GM12801 (cell line): ENCODE results near the gene POLL.

Source experiments
- TF ChIP-seq, protein P1 (sequence below): IDR thresholded peaks from one replicate; pipeline ENCODE4 v1.5.1; 2011; ENCODE audit warnings: control low read depth; ENCODE audit not compliant: insufficient read length; ENCODE audit errors: extremely low read depth

Gene POLL

DNA sequence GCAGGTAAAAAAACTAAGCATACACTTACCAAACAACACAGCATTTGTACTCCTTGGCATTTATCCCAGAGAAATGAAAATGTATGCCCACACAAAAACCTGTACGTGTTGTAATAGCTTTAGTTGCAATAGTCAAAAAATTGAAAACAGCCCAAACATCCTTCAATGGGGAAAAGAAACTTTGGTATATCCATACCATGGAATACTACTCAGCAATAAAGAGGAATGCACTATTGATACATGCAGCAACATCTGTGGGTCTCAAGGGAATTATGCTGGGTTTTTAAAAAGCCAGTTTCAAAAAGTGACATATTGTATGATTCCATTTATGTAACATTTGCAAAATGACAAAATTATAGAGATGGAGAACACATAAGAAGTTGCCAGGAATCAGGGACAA, 35.5 kb upstream of the POLL start:
- TF ChIP-seq, protein P1, sequence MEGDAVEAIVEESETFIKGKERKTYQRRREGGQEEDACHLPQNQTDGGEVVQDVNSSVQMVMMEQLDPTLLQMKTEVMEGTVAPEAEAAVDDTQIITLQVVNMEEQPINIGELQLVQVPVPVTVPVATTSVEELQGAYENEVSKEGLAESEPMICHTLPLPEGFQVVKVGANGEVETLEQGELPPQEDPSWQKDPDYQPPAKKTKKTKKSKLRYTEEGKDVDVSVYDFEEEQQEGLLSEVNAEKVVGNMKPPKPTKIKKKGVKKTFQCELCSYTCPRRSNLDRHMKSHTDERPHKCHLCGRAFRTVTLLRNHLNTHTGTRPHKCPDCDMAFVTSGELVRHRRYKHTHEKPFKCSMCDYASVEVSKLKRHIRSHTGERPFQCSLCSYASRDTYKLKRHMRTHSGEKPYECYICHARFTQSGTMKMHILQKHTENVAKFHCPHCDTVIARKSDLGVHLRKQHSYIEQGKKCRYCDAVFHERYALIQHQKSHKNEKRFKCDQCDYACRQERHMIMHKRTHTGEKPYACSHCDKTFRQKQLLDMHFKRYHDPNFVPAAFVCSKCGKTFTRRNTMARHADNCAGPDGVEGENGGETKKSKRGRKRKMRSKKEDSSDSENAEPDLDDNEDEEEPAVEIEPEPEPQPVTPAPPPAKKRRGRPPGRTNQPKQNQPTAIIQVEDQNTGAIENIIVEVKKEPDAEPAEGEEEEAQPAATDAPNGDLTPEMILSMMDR = no peak

DNA sequence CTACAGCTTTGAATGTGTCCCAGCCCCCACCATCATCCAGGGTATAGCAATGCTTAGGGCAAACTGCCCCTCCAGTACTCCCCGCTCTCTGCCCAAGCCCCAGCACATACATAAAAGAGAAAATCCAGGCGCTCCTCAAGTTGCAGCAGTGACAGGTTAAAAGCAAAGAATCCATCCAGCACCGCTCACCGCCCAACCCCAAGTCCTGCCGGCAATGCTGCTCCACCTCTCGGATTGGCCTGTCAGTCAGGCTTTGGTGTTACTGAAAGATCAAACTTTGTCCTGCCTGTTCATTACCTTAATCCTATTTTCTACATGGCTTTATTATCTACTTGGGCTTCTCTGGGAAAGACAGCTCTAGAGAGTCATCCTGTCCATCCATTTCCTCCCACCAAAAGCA, 31.9 kb upstream of the POLL start:
- TF ChIP-seq, protein P1 = no peak

DNA sequence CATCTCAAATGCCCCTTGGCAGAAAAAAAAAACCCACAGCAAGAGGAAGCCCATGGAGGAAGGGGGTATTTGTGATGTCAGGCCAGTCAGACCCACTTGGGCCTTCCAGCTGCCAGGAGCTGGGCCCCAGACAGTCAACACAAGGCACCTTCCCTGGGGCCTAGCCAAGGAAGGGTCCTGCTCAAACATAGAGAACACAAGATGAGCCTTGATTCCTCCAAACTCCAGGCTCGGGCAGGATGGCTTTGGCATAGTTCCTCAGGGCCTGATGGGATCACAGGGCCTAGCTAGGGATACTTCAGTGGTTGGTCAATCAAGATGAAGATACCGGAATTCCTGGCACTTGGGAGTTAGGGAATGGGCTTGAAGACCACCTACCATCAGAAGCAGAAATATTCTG, 30.8 kb upstream of the POLL start:
- TF ChIP-seq, protein P1 = no peak

DNA sequence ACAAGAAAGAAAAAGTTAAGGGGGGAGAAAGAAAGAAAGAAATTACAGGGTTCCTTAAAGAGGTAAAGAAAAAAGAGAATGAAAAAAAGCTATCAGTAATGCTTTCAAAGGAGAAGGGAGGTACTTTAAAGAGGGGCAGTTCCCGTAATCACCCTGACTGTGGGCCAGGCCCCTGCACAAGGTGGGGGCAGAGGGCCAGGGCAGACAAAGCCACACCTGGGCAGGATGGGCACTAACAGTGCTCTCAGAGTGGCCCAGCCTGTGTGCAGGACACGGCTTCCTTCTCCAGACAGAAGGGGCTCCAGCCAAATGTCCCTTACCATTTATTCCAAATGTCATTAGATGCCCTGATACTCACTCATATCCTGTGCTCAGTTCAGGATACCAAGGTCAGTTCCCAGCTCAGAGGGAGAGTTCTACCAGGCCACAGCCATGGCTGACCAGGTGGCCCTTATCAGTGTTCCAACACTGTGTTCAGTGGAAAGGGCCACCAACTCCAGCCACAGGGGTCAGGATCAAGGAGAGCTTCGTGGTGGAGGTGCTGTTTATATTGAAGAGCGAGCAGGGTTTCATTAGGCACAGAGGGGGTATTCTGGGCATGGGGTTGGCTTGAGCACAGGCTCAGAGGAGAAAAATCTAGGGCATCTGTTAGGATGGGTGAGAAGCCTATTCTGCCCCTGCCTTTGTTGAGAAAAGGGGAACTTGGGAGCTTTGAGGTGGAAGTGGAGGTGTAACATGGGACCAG, 29.9 kb upstream of the POLL start:
- TF ChIP-seq, protein P1 = no peak

DNA sequence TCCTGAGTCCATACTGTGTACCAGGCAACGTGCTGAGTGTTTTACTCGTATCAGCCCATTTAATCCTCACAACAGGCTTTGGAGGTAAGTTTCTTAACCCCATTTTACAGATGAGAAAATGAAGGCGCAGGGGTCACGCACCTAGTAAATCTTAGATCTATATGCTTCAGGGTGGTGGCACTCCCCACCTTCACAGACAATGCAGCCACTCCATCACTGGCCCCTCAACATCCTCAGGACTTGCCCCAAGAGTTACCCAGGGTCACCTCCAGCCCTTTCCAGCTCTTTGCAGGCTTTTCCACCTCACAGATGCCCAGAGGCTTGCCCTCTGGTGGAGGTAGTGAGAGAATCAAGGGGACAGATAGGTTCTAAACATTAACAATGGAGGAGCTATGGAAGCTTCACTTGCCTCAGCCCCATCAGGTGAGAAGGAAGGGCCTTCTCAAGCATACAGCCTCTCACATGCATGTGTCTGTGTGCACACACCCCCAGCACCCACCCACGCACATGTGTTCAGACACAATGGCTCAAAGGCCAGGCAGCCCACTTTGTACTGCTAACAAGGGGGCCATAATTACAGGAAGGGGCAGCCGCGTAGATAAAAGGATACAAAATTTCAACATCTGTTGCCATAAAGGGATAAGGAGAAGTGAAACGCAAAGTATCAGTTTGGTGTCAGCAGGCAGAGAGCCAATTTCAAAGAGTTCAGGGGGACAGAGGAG, 29.2 kb upstream of the POLL start:
- TF ChIP-seq, protein P1 = no peak

DNA sequence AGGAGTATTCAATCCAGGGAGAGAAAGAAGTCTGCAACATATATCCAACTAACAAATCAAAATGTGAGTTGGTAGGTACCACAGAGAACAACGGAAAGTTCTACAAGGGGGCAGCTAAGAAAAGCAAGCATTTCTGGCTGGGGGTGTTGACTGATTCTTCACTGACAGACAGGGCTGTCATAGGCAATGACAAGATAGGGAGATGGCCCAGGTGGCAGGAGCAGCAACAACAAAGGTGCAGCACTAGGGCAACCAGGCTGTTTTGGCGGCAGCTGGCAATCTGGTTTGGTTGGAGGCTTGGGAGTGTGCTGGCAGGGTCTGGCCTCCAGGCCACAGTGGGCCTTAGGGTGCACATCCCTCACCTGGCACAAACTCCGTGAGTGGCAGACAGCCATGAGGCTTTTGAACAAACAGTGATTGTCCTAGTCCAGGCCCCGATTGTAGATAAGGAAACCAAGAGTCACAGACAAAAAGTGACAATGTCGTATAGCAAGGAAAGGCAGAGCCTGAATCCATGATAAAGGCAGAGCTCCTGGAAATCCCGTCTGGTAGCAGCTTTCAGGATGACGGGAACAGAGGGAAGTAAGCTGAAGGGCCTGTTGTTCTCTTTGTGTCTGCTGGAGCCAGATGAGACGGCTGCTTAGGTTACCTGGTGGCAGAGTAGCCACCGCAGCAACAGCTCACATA, 28.5 kb upstream of the POLL start:
- TF ChIP-seq, protein P1 = no peak

DNA sequence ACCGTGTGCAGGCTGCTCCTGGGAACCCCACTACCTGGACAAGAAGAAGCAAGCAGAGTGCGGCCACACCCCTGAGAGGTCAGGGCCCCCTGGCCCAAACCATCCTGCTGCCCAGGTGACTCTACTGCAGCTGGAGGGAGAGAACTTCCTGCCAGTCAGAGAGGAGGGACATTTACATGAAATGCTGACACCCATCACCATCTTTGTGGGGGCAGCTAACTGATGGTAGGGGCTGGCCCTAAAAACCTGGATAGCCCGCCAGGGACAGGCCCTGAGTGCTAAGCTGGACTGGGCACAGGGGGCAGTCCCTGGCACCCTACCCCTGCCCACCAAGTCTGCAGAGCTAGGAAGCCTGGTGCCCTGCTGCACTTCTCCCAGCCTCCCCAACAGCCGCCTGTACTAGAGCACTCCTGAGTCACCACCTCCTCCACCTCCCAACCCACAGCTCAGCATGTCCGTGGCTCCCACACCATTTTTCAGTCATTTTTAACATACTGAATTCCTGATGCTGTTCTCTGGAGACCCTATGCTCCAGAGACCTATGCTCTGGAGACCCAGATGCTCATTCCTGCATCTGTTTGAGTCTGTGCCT, 27.6 kb upstream of the POLL start:
- TF ChIP-seq, protein P1 = no peak
